Measurements from ENCODE around the gene CFAP57. TPM values are rescaled to one million over a fixed set of nuclear protein-coding genes. Genes with fewer than 3 reads are reported as not detected.

CFAP57 gene
- total RNA-seq, 2 experiments from 2014 or later = 0.32 to 0.35 TPM

- peak; percentile 25 for DNase-seq
- Mint-ChIP-seq H3K36me3 (peaks cover 7% of the 10 kb centered on the region), H3K9me3 (peaks cover 7% of the 10 kb centered on the region), H3K27ac (no peak overlapping the region), H3K4me1 (peaks cover 18% of the 10 kb centered on the region), H3K27me3 (peaks cover 16% of the 10 kb centered on the region), H3K4me3 (peak overlapping the region; percentile 58)
These were observed 98.4 kb downstream of the CFAP57 start for GRCh38 chr1:43270421-43271095.

- H3K4me3 Mint-ChIP-seq = peak overlapping the region; percentile 58
- H3K36me3 Mint-ChIP-seq = peaks cover 7% of the 10 kb centered on the region
These were observed 99.3 kb downstream of the CFAP57 start for GRCh38 chr1:43271186-43272118.

GRCh38 chr1:43272161-43272560, 100.0 kb downstream of the CFAP57 start:
- no peak for DNase-seq
- Mint-ChIP-seq H3K4me3 (no peak overlapping the region), H3K27ac (no peak overlapping the region), H3K4me1 (peaks cover 18% of the 10 kb centered on the region), H3K27me3 (peaks cover 20% of the 10 kb centered on the region), H3K36me3 (peaks cover 7% of the 10 kb centered on the region), H3K9me3 (peaks cover 7% of the 10 kb centered on the region)

More at GRCh38 chr1:43271186-43272118, 99.3 kb downstream of the CFAP57 start:
- DNase-seq = no peak
- Mint-ChIP-seq H3K27me3 (peaks cover 15% of the 10 kb centered on the region), H3K4me1 (peaks cover 18% of the 10 kb centered on the region), H3K27ac (no peak overlapping the region), H3K9me3 (peaks cover 7% of the 10 kb centered on the region)

GRCh38 chr1:43272576-43273571, 100.7 kb downstream of the CFAP57 start:
- Mint-ChIP-seq H3K4me3 (no peak overlapping the region), H3K27ac (no peak overlapping the region), H3K36me3 (peaks cover 7% of the 10 kb centered on the region), H3K9me3 (peaks cover 7% of the 10 kb centered on the region), H3K4me1 (peaks cover 18% of the 10 kb centered on the region), H3K27me3 (peaks cover 20% of the 10 kb centered on the region)
- no peak for DNase-seq

GRCh38 chr1:43273708-43274107, 101.6 kb downstream of the CFAP57 start:
- Mint-ChIP-seq H3K36me3 (peaks cover 7% of the 10 kb centered on the region), H3K27ac (no peak overlapping the region), H3K4me3 (no peak overlapping the region), H3K9me3 (peaks cover 7% of the 10 kb centered on the region), H3K4me1 (peaks cover 18% of the 10 kb centered on the region), H3K27me3 (peaks cover 19% of the 10 kb centered on the region)
- DNase-seq = no peak

- peaks cover 7% of the 10 kb centered on the region for H3K9me3 Mint-ChIP-seq
- DNase-seq = peak; percentile 24
- peaks cover 18% of the 10 kb centered on the region for H3K4me1 Mint-ChIP-seq
- peak overlapping the region; percentile 92 for H3K27ac Mint-ChIP-seq
- H3K27me3 Mint-ChIP-seq = peaks cover 16% of the 10 kb centered on the region
- H3K36me3 Mint-ChIP-seq = peaks cover 7% of the 10 kb centered on the region
- peak overlapping the region; percentile 63 for H3K4me3 Mint-ChIP-seq
These were observed 102.1 kb downstream of the CFAP57 start for GRCh38 chr1:43274125-43274803.

GRCh38 chr1:43274804-43275180, 102.7 kb downstream of the CFAP57 start:
- DNase-seq = no peak
- peaks cover 13% of the 10 kb centered on the region for H3K27me3 Mint-ChIP-seq
- H3K4me3 Mint-ChIP-seq = peak overlapping the region; percentile 63
- peak overlapping the region; percentile 92 for H3K27ac Mint-ChIP-seq
- H3K9me3 Mint-ChIP-seq = peaks cover 7% of the 10 kb centered on the region
- peaks cover 18% of the 10 kb centered on the region for H3K4me1 Mint-ChIP-seq
- peaks cover 7% of the 10 kb centered on the region for H3K36me3 Mint-ChIP-seq

- Mint-ChIP-seq H3K36me3 (peaks cover 7% of the 10 kb centered on the region), H3K9me3 (peaks cover 7% of the 10 kb centered on the region), H3K27ac (no peak overlapping the region), H3K4me3 (no peak overlapping the region), H3K27me3 (peaks cover 13% of the 10 kb centered on the region), H3K4me1 (peaks cover 18% of the 10 kb centered on the region)
- DNase-seq = no peak
These were observed 103.9 kb downstream of the CFAP57 start for GRCh38 chr1:43275826-43276620.

- Mint-ChIP-seq H3K9me3 (peaks cover 7% of the 10 kb centered on the region), H3K36me3 (peaks cover 7% of the 10 kb centered on the region), H3K27ac (no peak overlapping the region), H3K27me3 (peaks cover 10% of the 10 kb centered on the region), H3K4me3 (no peak overlapping the region), H3K4me1 (peaks cover 13% of the 10 kb centered on the region)
- DNase-seq = no peak
These were observed 104.5 kb downstream of the CFAP57 start for GRCh38 chr1:43276673-43277072.

- DNase-seq = no peak
- H3K27ac Mint-ChIP-seq = no peak overlapping the region
These were observed 105.2 kb downstream of the CFAP57 start for GRCh38 chr1:43277116-43277876.

GRCh38 chr1:43279161-43279560, 107.0 kb downstream of the CFAP57 start:
- Mint-ChIP-seq H3K4me3 (no peak overlapping the region), H3K9me3 (peaks cover 7% of the 10 kb centered on the region), H3K27me3 (peaks cover 7% of the 10 kb centered on the region), H3K27ac (no peak overlapping the region), H3K4me1 (peaks cover 10% of the 10 kb centered on the region), H3K36me3 (peaks cover 7% of the 10 kb centered on the region)
- DNase-seq = no peak

More at GRCh38 chr1:43277116-43277876, 105.2 kb downstream of the CFAP57 start:
- peaks cover 7% of the 10 kb centered on the region for H3K36me3 Mint-ChIP-seq
- H3K9me3 Mint-ChIP-seq = peaks cover 7% of the 10 kb centered on the region
- H3K4me3 Mint-ChIP-seq = no peak overlapping the region
- H3K27me3 Mint-ChIP-seq = peaks cover 7% of the 10 kb centered on the region
- H3K4me1 Mint-ChIP-seq = peaks cover 11% of the 10 kb centered on the region

- no peak for DNase-seq
- no peak overlapping the region for H3K27ac Mint-ChIP-seq
- H3K9me3 Mint-ChIP-seq = peaks cover 5% of the 10 kb centered on the region
- H3K36me3 Mint-ChIP-seq = peaks cover 4% of the 10 kb centered on the region
- H3K27me3 Mint-ChIP-seq = peaks cover 7% of the 10 kb centered on the region
- no peak overlapping the region for H3K4me3 Mint-ChIP-seq
- H3K4me1 Mint-ChIP-seq = peaks cover 5% of the 10 kb centered on the region
These were observed 107.5 kb downstream of the CFAP57 start for GRCh38 chr1:43279666-43280065.

GRCh38 chr1:43280692-43281091, 108.6 kb downstream of the CFAP57 start:
- DNase-seq = no peak
- Mint-ChIP-seq H3K4me1 (no peaks in the 10 kb centered on the region), H3K9me3 (no peaks in the 10 kb centered on the region), H3K27ac (no peak overlapping the region), H3K36me3 (no peaks in the 10 kb centered on the region), H3K27me3 (peaks cover 7% of the 10 kb centered on the region), H3K4me3 (no peak overlapping the region)

Data from activated naive CD8-positive, alpha-beta T cell treated with anti-CD3 and anti-CD28 coated beads for 36 hours (primary cell).